OCI-M1 (cell line): ENCODE results near the gene SIL1.

ENCODE experiments used
- DNase-seq: peaks from one replicate; lab custom pipeline; 2025; lab: John Stamatoyannopoulos, UW

SIL1 gene

DNA sequence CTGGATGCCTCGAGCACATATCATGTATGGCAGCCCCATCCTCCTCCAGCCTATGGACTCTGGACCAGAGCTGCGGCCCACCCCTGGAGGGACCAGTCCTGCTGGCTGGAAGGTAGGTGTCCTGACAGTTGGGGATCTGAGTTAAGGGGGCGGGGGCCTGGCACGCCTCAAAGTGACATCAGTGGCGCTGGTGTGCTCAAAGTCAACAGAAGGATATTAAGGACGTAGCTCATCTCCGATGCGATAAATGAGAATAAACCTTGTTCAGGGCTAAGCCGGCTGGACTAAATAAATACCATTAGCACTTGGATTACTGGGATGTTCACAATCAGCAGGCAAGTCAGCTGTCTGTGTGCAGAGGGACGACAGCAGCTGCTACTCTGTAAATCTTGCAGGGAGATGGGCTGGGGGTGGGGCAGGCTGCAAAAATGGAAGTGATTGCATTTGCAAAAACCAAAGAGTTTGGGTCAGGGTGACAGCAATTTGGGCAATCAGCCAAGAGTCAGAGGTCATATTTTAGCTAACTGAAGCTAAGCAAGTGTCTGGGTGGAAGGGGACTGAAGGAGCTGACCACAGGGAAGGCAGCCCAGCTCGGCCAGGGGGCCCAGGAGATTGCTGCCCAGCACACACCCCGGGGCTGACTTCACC is 243.0 kb downstream of the SIL1 start:
- DNase-seq: no peak

GRCh38 chr5:138954257-138955012 is 243.7 kb downstream of the SIL1 start:
- DNase-seq: no peak

GRCh38 chr5:138953387-138954256 is 244.5 kb downstream of the SIL1 start:
- DNase-seq: peak; percentile 75

DNA sequence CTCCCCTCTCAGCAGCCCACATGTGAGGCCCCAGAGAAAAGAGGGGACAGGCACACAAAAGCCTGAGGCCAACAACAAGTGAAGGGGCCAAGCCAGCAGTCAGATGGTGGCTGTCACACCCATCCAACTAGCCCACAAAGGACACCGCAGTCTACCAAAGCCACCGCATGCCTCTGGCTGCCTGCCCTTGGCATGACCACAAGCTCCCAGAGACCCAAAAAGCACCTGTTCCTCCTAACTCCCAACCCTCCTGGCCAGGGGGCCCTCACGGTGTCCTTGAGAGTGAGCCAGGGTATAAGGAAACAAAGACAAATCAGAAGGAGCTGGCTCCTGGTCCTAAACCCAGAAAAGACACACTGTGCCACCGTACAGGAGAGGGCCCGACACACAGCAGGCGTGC is 245.2 kb downstream of the SIL1 start:
- DNase-seq: no peak

DNA sequence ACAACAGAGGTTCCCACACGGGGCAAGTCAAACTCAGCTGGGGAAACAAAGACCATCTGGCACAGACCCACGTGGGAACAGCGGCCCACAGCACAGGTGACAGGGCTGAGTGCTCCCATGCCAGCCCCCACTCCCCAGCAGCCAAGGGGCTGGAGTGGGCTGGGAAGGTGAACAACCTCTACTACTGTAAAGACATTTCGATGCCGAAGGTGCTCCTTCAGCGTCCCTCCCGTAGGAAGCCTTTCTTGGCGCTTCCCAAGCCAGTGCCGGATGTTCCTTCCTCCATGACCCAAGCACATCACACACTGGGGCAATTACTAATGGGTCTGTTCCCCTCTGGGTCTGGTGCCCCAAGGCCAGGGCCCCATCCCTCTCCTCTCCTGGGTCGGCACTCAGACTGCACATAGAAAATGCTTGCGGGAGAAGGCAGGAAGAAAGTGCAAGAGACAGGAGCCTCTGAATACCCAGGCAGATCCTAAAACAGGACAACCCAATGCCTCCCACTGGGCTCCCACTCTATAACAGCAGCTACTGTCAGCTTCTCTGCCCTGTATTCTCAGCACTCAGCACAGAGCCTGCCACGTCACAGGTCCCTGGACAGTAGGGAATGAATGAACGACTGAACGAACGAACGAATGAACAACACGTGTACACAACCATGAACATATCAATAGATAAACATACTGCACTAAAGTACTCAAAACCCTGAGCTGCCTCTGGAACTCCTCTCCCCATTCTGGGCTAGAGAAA is 246.0 kb downstream of the SIL1 start:
- no peak for DNase-seq

DNA sequence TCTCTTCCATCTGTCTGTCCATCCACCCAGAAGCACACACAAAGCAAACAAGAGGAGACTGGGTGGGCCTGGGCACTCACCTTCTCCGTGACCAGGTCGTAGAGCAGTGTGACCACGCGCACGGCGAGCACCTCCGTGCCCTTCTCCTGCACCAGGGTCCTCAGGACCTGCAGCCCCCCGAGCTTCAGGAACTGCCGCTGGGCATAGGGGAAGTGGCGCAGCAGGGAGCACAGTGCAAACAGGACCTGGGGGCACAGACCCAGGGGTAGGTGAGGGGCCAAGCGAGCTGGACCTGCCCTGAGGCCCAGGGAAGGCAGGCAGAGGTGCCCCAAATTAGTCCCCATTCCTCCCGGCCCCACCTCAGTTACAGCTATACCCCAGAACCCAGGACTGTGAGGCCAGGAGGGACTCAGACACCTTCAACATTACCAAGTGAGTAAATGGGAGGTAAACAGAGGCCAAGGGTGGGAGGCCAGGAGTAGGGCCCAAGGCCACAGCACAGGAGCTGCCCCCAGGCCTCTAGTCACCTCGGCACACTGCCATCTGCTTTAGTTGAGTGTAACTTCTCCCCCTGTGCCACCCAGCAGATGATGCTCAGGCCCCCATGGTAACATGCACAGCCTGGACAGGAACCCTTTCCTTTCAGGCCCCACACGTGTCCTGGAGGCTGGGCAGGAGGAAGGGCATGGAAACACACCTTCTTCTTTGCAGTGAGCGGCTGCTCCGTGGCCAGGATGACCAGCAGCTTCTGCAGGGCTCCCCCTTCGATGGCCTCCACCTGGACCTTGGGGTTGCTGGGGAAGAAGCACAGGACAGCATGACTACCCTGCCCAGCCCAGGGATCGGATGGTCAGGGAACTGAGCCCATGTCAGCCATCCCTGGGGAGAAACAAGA is 246.8 kb downstream of the SIL1 start:
- DNase-seq: no peak

DNA sequence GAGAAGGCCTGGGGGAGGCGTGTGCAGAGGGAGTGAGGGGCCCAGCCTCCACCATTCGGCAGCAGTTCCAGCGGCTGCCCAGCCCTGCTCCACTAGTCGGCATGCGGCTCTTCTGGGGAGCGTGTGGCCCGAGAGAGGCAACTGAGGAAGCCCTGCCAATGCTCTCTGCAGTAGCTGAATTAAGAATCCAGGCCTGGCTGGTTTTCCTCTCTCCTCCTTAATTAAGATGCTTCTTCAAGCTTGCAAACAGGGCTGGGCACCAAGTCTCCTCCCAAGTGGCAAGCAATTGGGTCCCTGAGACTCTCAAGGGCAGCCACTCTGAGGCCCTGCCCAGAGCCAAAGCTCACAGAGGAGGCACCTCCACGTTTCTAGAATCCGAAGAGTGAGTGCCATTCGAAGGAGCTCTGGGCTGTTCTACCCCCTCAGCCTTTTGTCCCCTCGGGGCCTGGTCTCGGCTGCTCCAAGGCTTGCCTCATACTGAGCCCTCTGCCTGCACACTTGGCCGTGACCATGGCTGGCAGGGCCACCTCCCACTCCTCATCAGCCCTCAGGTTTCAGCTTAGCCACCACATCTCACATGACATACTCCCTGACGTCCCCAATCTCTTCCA is 247.6 kb downstream of the SIL1 start:
- no peak for DNase-seq

GRCh38 chr5:138949988-138950387 is 248.2 kb downstream of the SIL1 start:
- no peak for DNase-seq

DNA sequence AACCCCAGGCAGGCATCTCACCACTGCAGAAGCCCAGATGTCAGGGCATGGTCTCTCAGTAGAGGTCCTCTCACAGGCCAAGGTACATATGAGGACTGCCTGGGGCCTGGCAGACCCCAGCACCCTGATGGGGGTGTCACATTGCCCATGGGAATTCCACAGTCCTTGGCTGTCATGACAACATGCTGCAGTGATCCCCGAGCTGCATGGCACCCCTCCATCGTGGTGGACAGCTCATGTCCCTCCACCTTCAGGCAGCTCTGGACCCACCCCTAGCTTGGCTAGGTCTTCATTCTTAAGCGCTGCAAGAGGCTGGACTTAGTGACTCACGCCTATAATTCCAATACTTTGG is 249.0 kb downstream of the SIL1 start:
- no peak for DNase-seq

DNA sequence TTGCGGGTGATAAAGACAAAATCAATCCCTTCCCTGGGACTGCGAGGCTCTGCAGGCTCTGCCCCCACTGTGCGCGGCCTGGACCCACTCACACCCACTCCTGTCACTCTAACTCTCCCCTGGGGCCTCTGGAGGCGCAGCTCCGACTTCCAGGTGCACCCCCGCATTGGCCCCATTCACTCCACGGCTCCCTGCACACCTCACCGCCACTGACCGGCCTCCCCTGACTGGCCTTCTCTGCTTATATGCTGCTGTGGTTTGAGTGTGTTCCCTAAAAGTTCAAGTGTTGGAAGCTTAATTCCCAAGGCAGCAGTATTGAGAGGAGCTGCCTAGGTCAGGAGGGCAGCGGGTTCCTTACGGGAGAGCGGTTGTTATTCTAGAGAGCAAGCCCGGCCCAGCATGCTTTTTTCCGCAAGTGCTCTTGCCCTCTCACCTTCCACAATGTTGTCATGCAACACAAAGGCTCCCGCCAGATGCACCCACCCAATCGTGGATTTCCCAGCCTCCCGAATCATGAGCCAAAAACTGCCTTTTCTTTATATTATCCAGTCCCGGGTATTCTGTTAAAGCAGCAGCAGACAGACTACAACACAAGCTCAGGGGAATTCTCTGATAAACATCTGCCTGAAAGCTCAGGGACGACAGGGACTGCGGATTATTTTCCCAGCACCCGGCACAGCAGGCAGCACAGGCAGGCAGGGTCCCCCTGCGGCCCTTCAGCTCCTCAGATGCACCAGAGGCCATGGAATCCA is 249.5 kb downstream of the SIL1 start:
- DNase-seq: no peak

DNA sequence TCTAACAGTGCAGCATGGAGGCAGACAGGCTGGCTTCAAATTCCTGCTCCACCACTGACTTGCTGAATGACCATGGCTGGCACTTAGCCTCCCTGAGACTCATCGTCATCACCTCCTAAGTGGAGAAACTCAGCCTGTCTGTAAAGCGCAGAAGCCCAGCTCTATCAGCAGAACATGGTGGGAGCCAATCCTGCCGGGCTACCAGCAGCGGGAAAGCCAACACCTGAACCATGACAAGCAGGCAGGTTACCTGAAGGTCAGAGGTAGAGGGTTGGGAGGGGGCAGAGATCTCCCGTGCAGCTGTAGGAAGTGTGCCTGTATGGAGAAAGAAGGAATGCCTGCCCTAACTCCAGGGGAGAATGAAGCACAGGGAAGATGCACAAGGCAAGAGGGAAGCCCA is 250.4 kb downstream of the SIL1 start:
- DNase-seq: no peak

- no peak for DNase-seq
Observed at GRCh38 chr5:138946831-138947560, 251.2 kb downstream of the SIL1 start.

DNA sequence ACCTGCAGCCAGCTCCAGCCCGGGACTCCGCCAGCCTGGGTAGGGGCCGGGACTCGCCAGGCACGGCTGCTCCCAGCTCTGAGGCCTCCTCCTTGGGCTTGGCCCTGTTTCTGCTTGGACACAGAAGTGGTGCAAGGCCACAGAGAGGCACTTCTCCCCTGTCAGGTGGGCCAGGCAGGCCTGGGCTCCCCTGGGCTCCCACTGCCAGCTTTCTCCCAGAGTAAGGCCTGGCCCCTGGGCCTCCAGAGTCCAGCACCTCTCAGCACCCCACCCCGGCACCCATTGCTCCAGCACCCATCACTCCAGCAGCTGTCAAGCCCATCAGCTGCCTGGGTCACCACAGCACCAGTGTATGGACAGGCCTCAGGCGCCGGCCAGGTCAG is 251.9 kb downstream of the SIL1 start:
- no peak for DNase-seq

- DNase-seq: no peak
Observed at GRCh38 chr5:138945421-138946240, 252.5 kb downstream of the SIL1 start.

DNA sequence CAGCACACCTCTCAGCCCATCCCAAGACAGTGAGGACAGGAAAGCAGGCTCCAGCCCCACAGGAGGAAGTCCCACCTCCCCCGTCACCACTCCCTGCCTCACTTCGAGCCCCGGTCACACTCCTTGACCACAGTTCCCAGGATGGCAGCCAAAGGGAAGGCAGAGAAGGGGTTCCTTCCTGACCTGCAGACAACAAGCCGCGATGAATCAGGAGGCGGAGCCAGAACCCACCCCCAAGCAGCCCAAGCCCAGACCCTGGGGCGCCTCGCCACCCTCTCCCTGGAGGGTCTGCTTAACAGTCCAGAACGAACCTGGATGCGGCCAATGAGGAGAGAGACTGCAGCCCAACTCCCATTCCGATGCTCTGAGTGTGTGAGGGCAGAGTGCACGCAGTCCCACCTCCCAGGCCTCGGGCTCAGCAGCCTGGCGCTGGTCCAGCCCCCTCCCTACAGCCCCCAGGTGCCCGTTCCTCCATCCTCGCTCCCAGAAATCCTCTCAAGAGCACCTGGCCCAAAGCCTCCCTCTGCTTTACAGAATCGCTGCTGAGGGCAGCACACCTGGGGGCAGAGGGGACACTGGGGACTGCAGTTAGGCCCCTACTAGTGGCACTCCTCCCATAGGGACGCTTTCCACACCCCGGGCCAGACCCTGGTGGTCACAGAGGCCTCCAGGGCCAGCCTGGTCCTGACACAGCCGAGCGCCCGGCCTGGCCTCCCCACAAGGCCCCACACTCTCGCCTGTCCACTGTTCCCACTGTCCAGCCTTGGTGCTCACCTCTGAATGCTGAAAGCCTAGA is 253.4 kb downstream of the SIL1 start:
- DNase-seq: no peak

- DNase-seq: no peak
Observed at GRCh38 chr5:138943599-138944173, 254.5 kb downstream of the SIL1 start.

DNA sequence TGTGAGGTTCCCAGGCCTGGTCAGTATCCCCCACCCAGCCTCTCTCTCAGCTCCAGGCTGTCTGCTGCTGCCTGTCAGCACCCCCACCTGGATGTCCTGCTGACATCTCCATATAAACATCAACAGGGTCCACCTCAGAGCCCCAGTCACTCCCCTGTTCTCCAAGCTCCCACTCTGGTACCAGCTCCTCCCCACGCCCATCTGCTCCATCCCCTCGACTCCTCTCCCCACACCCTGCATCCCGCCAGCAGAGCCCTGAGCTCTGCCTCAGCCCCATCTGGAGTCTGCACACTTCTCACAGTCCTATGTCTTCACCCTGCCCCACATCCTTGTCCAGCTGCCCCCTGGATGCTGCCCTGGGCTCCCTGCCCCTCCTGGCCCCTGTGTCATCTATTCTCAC is 255.3 kb downstream of the SIL1 start:
- no peak for DNase-seq
